Activated CD4-positive, CD25-positive, alpha-beta regulatory T cell treated with anti-CD3 and anti-CD28 coated beads, Interleukin-2, amount 50 U/mL, for 24 hours (primary cell): Measurements from ENCODE around the gene COX11.

Experiments used
- ATAC-seq, 2 donors: fragments of 150-1000 bp; cut with Tn5 transposase; one replicate each; pipeline ENCODE4 v1.10.0; 2021; ENCODE audit warnings: mild to moderate bottlenecking in 1 of 2, moderate library complexity in 1 of 2

The COX11 gene

GRCh38 chr17:54956791-54957190, 11.7 kb downstream of the COX11 start:
- no peak for ATAC-seq

DNA sequence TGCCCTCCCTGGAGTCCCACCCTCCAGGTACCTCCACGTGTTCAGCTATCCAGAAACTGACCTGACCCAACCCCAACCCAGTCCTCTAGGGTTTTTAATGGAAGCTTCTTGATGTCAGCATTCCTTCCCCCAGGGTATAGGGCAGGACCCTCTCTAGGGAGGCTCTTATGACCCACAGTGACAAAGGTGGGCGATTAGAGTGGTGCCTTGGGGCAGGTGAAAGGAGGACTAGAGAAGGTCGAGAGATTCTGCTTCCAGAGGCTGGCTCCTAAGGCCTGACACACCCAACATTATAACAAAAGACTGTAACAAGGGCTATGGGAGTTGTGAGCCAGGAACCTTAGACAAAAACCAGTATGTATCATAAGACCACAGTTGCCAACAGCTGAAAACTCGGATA, 17.2 kb downstream of the COX11 start:
- no peak for ATAC-seq

DNA sequence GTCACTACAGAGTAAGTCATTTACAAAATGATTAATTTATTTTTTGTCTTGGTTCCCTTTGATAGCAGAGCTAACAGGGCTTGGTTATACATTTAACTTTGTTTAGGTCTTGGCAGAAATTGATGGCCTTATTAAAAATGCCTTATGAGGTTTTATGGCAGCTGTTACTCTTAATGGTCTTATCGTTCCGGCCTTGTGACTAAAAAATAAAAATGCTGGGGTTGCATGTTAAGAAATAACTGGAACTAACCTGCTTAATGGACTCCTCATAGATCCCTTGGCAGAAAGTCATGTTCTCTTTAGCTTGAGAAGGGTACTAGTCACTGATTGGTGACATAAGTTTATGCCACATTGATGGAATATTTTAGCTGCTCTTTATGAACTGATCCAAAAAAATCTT, 18.3 kb downstream of the COX11 start:
- ATAC-seq, result no peak

GRCh38 chr17:54948380-54948779, 20.1 kb downstream of the COX11 start:
- ATAC-seq, result peak; percentile 25 to 59

DNA sequence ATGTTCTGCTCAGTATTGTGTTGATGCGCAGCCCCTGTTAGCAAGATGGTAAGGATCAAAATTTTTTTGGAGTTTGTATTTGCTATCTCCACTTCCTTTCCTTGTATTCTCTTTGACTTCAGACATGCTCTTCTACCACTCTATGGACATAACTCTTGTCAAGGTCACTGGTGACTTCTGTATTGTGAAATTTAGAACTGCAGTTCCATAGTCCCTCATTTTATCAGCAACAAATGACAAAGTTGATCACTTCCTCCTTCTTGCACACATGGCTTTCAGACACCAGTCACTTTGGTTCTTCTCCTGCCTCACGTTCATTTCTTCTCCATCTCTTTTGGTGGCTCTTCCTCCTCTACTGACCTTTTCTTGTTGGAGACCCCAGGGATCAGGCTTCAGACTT, 21.1 kb downstream of the COX11 start:
- ATAC-seq, result no peak

DNA sequence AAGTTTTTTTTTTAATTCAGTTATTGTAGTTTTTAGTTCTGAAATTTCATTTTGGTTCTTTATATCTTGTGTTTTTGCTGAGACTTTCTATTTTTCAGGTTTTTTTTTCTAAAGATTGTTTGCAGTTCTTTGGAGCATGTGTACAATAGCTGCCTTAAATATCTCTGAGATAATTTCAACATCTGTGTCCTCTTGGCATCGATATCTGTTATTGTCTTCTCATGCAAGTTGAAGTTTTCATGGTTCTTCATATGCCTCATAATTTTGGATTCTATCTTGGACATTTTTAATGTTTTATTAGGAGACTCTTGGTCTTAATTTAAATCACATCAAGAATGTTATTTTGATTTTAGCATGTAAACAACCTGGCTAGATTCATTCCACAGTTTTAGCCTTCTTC, 22.8 kb downstream of the COX11 start:
- ATAC-seq, result no peak

DNA sequence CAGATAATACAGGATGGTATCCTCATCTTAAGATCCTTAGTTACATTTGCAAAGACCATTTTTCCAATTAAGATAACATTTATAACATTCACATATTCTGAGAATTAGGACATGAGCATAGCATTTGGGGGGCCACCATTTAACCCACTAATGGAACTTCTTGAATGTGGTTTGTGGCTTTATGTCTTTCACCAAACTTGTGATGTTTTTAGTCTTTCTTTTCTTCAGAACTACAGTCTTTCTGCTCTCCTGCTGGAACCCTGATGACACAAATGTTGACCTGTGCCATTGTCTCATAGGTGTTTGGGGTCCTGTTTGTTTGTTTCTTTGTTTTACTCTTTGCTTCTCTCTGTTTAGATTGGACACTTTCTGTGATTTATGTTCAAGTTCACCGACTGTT, 23.2 kb downstream of the COX11 start:
- ATAC-seq, result no peak

GRCh38 chr17:54944796-54945195, 23.7 kb downstream of the COX11 start:
- ATAC-seq, result no peak

DNA sequence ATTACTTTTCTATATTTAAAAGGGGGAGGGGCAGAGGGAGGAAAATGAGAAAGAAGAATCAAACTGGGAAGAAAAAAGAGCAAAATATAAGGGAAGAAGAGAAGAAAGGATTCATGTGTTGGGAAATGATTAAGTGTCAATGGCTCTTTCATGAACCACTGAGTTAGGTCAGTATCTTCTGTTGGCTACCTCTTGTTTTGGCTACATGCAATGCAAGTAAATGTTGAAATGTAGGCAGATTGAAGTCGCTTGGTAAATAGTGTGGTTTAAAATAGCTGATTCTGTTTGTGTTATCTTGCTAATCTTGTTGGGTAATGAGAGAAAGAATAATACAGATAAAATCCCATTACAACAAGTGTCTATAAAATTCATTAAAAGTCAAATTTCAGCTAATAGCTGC, 27.2 kb downstream of the COX11 start:
- ATAC-seq, result no peak

DNA sequence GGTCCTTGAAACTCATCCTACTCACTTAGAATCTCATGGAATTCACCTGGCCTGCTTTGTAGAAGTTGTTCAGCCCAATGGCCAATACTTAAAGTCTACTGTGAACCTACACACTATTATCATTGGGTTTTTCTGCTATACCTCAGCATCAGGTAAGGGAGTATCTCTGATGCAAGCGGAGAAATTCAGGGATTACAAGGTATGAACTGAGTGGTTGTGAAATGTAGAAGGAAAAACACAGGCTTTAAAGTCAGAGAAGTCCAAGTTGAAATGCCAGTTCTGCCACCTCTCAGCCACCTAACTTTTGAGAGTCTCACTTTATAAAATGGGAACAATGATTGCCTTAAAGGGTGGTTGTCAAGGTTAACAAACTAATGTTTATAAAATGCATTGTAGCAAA, 31.0 kb downstream of the COX11 start:
- no peak for ATAC-seq

DNA sequence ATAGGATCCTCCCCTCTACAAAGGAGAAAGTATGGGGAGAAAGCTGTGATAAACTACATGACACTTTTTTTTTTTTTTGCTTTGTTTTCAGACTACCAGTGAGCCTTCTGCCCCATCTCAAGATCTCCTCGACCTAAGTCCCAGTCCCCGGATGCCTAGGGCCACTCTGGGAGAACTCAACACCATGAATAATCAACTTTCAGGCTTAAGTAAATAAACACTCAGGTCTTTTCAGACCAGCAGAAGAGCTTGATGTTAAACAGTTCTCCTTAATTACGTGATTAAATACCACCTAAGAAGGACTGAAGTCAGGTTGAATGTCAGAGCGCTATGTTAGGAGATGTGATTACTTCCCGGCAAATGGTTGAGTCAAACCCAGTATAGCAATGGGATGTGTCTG, 31.4 kb downstream of the COX11 start:
- no peak for ATAC-seq

DNA sequence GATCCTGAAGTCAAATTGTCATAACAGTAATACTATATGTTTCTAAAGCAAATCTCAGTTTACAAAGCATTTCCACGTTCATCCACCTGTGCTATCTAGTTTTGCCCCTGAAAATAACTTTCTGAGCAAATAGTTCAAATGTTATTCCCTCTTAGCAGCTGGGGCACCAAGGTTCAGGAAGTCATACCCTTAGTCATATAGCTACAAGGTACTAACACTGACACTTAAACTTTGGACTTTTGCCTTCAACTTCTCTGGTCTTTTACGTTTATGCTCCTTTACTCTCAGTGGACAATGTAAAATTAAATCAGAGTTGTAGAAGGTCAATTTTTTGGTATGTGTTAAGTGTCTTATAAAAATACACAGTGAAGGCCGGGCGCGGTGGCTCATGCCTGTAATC, 33.0 kb downstream of the COX11 start:
- no peak for ATAC-seq

DNA sequence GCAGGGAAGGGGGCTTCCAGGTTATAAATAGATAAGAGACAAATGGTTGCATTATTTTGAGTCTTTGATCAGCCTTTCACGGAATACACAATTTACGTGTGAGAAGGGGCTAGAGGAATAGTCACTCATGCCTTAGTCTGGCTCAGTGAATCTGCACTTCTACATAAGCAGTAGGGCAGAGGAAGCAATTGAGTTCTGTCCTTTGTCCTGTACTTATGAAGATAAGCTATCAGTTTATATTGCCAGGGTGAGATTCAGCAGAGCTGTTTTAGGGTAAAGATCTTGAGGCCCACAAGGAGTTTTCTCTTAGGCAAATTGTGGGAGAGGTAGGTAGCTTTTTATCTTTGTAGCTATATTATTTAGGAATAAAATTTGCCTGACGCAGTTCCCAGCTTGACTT, 34.5 kb downstream of the COX11 start:
- no peak for ATAC-seq

- no peak for ATAC-seq
Observed at GRCh38 chr17:54932711-54933110, 35.7 kb downstream of the COX11 start.

GRCh38 chr17:54927525-54927924, 40.9 kb downstream of the COX11 start:
- no peak for ATAC-seq

DNA sequence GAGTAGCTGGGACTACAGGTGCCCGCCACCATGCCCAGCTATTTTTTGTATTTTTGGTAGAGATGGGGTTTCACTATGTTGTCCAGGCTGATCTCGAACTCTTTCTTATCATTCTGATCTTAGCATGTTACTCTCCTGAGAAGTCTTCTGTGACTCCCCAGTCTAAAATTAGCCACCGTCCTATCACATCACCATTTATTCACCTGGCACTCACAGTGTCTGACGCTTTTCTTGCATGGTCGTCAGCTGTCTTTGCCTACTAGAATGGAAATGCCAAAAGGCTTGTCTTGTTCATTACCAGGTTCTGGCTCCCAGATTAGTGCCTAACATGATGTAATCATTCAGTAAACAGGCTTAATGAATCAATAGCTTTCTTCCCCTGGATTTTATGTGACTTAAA, 44.0 kb downstream of the COX11 start:
- ATAC-seq, result no peak

DNA sequence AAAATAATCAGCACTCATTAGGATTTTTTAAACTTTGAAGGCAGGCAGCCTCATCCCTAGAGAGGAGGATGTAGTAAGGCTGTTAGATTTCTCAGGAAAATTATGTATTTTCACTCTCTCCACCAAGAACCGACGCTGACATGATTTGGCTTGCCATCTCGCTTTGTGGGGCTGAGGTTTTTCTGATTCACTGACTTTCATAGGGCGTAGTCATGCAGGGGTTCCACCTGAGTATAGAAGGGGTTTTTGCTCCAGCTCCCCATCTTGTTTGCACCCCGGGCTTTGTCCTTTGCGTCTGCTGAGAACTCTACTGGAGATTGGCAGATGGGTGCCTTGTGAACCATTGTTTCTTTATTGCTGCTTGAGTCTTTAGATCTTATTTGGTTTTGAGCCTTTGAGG, 47.6 kb downstream of the COX11 start:
- no peak for ATAC-seq

DNA sequence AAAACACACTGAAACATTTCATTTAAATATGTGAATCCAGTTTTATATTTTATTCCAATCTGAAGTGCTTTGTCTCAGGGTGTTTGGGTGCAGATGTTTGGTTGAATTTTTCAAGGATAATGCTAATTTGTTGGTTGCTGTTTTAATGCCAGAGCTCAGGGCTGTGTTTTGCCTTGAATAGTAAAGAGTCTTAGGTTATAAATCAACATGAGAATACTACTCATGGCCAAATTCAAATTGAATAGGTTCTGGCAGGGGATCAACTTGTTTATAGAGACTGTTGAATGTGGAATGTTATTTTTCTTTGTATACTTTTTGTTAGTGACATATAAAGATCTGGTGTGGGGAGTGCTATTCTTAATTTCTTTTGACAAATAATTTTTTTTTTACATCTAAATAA, 49.0 kb downstream of the COX11 start:
- ATAC-seq, result no peak

GRCh38 chr17:54916721-54917120, 51.7 kb downstream of the COX11 start:
- no peak for ATAC-seq
